ENCODE results near the gene DSE.

Gene DSE

DNA sequence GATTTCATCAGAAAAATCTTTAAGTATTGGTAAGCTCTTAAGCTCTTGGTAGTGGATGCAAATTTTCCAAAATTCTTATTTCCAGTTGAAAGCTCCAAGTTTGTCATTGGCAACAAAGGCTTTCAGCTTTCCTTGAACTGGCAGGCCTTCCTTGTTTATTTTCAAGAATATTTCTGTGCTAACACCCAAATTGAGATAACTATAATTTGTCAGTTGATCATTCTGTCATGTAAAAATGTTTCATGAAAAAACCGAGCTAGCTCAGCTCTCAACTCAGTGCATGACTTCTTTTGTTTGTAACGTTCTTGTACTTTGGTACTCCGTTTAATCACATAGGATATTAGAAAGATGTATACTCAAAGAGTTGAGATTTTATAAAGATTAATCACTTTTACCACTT is 51.5 kb downstream of the DSE start:
- TF ChIP-seq POLR2A (IDR thresholded peaks at IDR 0.05; ENCODE audit: low read depth, low read length) = no peak
- FAIRE-seq = no peak
- DNase-seq (ENCODE audit: insufficient read length, low spot score) = no peak

DNA sequence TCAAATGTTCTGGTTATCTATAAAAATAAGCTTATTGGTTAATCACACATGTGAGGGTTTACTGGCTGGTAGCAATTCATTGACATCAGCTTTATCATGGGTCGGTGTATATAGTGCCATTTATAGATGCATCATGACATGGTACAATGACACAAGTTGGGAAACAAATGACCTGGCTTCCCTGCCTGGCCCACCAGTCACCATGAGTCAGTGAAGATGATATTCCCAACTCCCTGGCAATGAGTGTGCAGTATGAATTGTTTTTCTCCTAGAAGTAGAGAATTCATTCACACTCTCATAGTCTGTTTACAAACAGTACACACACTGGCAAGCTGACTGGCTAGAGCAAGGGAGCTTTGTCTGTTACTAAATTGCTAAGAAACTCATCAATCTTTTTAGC is 53.3 kb downstream of the DSE start:
- TF ChIP-seq POLR2A (IDR thresholded peaks at IDR 0.05; ENCODE audit: low read depth, low read length) = no peak
- FAIRE-seq (peak; percentile 75), DNase-seq (ENCODE audit: insufficient read length, low spot score) (no peak)

DNA sequence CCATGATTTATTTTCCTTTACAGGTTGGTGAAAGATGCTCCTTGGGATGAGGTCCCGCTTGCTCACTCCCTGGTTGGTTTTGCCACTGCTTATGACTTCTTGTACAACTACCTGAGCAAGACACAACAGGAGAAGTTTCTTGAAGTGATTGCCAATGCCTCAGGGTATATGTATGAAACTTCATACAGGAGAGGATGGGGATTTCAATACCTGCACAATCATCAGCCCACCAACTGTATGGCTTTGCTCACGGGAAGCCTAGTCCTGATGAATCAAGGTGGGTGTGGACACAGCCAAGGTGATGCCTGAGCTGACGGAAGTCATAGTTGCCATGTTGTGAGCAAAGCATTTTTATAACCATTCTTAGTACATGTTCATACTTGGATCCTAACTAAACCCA is 55.8 kb downstream of the DSE start:
- TF ChIP-seq POLR2A (IDR thresholded peaks at IDR 0.05; ENCODE audit: low read depth, low read length) = no peak
- DNase-seq (ENCODE audit: insufficient read length, low spot score) (no peak), FAIRE-seq (no peak)

DNA sequence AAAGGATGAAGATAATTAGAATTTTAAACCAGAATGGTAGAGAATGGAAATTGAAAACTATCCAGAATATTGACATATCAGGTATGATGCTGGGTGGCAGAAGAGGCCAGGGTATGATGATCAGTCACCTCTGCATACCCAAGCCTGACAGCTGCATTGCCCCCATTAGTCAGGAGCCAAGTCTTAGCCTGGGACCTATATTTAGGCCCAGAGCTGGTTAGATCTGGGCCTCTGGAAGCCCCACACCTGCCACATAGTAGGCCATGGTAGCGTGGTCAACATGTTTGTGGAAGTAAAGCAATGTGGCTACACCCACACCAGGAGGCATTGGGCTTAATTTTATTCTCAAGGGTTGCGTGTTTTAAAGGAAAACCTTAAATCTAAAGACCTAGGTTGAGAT is 58.4 kb downstream of the DSE start:
- DNase-seq (ENCODE audit: insufficient read length, low spot score) (no peak), FAIRE-seq (no peak)
- no peak for TF ChIP-seq POLR2A (IDR thresholded peaks at IDR 0.05; ENCODE audit: low read depth, low read length)

DNA sequence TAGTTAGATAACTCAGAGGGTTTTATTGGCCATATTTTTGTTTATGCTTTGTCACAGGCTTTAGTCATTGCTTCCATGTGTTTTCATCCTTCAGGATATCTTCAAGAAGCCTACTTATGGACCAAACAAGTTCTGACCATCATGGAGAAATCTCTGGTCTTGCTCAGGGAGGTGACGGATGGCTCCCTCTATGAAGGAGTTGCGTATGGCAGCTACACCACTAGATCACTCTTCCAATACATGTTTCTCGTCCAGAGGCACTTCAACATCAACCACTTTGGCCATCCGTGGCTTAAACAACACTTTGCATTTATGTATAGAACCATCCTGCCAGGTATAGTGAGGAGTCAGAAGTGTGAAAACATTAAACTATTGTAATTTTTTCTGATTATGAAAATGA is 60.1 kb downstream of the DSE start:
- no peak for FAIRE-seq
- no peak for TF ChIP-seq POLR2A (IDR thresholded peaks at IDR 0.05; ENCODE audit: low read depth, low read length)

DNA sequence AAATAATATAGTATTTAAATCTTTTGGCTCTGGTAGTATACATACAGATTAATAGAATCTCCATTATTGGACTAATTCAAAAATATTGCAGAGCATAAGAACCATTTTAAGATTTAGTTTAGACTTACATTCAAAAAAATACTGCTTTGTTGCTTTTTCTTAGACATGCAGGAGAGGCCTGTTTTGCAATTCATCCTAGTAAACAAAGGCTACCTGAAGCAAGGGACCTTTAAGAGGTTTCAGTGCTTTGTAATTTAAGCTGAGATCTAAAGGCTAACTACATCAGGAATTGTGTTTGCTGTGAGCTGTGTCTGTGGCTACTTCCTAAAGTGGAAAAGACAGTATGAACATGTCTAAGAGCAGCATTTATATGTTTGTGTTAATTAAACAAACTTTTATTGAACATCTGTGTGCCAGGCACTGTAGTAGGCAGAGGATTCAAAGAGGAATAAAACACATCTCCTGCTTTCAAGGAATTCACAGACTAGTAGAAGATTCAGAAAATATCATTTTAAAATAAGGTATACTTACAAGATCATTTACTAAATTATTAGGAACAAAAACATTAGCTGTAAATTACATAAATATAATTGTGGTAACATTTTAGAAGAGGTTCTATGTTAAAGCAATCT is 61.3 kb downstream of the DSE start:
- DNase-seq (ENCODE audit: insufficient read length, low spot score) (no peak), FAIRE-seq (no peak)

More for the DNA sequence above, 60.1 kb downstream of the DSE start:
- DNase-seq (ENCODE audit: insufficient read length, low spot score) = no peak

DNA sequence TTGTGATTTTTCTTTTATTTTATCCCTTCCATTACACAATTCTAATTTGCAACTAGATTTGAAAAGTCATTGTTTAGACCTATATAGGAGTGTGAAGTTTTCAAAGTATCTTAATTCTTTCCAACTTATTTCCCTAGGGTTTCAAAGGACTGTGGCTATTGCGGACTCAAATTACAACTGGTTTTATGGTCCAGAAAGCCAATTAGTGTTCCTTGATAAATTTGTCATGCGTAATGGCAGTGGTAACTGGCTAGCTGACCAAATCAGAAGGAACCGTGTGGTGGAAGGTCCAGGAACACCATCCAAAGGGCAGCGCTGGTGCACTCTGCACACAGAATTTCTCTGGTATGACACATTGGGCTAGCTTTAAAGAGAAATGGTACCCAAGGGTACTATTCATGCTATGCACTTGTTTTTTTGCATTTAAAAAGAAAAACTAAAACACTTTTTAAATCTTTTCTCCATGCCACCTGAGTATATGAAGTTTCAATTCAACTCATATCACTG is 62.5 kb downstream of the DSE start:
- TF ChIP-seq POLR2A (IDR thresholded peaks at IDR 0.05; ENCODE audit: low read depth, low read length) = no peak
- DNase-seq (ENCODE audit: insufficient read length, low spot score) (no peak), FAIRE-seq (no peak)

More for the DNA sequence above, 61.3 kb downstream of the DSE start:
- no peak for TF ChIP-seq POLR2A (IDR thresholded peaks at IDR 0.05; ENCODE audit: low read depth, low read length)

DNA sequence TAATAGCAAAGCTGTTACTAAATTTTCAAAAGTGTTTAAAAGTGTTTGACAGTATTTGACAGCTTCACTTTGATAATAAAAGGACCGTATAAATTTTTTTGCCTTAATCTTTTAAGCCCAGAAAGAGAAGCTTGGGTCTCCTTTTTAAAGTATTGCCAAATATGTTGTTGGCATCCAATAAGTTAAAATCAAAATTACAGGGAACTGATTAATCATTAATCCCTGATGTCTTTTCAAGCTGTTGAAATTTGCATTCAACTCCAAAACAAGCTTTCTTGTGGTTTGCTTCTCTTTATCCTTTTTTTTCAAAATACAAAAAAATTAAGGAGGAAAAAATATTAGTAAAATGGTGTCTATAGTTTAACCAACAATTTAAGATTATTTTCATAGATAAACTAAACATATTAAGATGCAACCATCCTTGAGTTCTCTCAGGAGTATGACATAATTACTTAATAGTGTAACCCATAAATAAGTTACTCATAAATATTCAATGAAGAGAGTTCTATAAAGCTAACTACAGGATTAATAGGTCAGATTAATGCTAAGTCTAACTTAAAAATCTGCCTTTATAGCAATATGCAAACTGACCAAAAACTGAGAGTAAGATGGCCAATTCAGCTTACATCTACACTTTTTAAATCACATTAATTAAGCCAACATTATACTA is 63.4 kb downstream of the DSE start:
- FAIRE-seq (no peak), DNase-seq (ENCODE audit: insufficient read length, low spot score) (no peak)
- TF ChIP-seq POLR2A (IDR thresholded peaks at IDR 0.05; ENCODE audit: low read depth, low read length) = no peak

DNA sequence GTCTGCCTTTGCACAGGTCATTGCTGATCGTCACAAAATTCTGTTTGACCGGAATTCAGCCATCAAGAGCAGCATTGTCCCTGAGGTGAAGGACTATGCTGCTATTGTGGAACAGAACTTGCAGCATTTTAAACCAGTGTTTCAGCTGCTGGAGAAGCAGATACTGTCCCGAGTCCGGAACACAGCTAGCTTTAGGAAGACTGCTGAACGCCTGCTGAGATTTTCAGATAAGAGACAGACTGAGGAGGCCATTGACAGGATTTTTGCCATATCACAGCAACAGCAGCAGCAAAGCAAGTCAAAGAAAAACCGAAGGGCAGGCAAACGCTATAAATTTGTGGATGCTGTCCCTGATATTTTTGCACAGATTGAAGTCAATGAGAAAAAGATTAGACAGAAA is 65.8 kb downstream of the DSE start:
- no peak for FAIRE-seq

DNA sequence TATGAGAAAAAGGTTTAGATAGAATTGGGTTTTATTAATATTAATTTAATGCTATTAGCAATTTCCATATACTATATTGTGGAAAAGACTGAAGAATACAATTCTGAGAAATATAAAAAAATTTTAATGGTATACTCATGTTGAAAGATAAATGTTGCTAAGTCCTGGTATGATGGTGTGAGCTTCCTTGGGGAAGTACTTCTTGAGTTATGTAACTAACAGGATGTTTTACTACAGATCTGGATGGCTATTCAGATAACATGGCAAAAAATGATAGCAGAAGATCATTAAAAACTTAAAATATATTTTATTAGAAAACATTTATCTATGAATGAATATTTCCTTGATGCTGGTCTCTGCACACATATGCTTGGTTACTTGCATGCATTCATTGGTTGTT is 66.9 kb downstream of the DSE start:
- no peak for TF ChIP-seq POLR2A (IDR thresholded peaks at IDR 0.05; ENCODE audit: low read depth, low read length)
- no peak for FAIRE-seq
- DNase-seq (ENCODE audit: insufficient read length, low spot score) = no peak

More for the DNA sequence above, 65.8 kb downstream of the DSE start:
- DNase-seq (ENCODE audit: insufficient read length, low spot score) = no peak
- TF ChIP-seq POLR2A (IDR thresholded peaks at IDR 0.05; ENCODE audit: low read depth, low read length) = no peak

DNA sequence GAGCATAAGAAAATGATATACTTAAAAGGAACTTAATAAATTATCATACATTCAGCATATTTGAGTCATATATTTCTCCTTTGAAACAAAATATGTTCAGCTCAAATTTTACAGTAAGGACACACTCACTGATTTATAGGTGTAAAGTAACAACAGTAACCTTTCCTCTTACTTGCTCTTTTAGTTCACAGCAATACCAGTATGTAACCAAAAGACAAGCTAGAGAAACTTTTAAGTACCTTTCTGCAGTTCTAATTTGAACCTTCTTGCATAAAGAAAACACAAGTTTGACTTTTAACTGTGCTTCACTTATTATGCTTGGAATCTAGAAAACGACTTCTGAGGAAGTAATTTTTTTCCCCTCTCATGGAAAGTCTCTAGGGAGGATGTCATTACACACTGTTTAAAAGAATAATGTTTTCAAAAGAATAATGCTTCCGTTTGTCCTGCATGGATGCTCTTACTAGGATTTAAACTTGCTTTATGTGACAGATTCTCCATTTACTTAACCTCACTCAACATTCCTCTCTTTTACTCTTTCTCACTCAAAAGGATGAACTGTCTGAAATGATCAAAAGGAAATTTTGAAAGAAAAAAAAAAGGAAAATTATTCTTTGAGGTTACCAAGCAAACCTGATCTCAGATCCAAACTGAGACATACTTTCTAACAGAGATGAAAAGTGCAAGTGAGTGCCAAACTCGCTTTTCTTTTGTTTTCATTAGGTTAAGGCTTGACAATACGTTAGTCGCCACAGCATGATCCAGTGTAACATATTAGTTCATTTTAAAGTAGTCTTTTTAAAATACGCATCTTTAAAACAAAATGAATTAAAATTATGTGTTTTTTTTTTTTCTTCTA is 68.1 kb downstream of the DSE start:
- no peak for FAIRE-seq
- no peak for TF ChIP-seq POLR2A (IDR thresholded peaks at IDR 0.05; ENCODE audit: low read depth, low read length)
- no peak for DNase-seq (ENCODE audit: insufficient read length, low spot score)

DNA sequence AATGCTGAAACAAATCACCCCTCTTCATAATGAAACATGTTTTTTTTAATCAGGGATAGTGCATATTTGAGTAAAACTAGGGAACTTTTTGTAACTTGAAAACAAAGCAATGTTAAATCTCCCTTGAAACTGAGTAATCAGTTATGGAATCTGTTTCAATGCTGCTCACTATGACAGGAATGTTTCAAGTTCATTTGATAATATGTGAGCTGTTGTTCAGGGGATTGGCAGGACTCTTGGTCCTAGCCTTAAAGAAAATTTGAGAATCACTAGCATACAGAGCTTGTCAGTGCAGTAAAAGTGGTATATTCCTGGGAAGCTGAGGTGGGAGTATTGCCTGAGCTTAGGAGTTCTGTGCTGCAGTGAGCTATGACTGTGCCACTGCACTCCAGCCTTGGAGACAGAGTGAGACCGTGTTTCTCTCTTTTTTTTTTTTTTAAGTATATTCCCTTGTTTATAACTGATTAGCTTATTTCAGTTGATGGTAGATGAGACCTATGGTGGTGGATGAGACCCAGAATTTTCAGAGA is 68.8 kb downstream of the DSE start:
- DNase-seq (ENCODE audit: insufficient read length, low spot score) (no peak), FAIRE-seq (no peak)
- TF ChIP-seq POLR2A (IDR thresholded peaks at IDR 0.05; ENCODE audit: low read depth, low read length) = no peak

DNA sequence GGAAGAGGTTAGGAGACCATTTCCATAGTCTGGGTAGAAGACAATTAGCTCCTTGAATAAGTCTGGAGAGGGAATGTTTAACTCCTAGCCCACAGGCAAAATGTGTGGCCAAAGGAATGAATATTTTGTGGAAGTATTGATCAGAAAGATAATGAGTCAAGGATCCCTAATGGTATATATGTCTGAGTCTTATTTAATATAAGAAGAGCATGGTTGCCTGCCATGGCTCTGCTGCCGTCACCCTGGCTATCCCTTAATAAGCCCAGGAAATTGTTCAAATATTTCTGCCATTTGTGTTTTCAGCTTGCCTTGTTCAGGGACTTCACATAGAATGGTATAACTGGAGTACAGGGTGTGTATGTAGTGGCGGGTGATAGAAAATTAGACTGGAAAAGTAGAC is 72.4 kb downstream of the DSE start:
- TF ChIP-seq POLR2A (IDR thresholded peaks at IDR 0.05; ENCODE audit: low read depth, low read length) = no peak
- no peak for DNase-seq (ENCODE audit: insufficient read length, low spot score)
- no peak for FAIRE-seq

DNA sequence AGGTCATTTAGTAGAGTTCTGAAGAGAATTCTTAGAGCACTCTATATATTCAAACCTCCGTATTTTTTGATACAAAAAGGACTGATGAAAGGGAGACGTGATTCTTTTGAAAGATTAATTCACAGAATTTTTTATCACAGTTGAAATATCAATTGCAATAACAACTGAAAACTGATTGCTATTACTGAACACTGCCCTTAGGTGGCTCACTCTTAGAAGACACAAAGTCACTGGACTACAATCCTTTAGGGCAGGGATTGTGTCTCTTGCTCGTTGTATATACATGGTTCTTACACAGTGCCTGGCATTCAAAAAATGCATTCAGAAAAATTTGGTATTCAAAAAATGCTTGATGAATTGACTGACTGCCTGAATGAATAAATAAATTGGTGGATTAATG is 73.3 kb downstream of the DSE start:
- no peak for TF ChIP-seq POLR2A (IDR thresholded peaks at IDR 0.05; ENCODE audit: low read depth, low read length)
- DNase-seq (ENCODE audit: insufficient read length, low spot score) = no peak
- FAIRE-seq = no peak
